ENCODE results near the gene LRRC72.

Gene LRRC72

DNA sequence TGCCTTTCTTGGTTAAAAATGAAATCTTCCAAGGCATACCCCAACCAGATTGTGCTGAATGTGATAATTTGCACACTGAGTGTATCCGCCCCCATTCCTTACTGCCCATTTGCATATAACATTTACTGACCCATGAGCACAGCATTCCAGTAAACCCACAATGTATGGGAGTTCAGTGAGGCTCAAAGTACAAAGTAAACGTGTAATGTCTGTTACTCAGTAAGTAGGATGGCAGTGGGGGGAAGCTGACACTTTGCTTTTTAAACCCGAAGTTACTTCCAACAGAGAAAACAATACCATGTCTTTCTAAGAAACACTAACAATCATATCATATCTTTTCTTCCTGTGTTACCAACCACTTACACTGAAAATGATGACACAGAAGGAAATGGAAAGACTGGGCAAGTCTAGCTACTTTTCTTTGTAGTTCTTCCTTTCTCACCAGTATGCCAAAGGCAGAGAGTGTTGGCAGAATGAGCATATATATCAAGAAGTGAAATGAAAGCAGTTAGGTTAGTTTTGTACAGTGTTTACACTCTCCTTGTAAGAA lies 34.0 kb upstream of the LRRC72 start:
- no peaks in the 10 kb centered on the region for H3K36me3 ChIP-seq
- H3K4me3 ChIP-seq (ENCODE audit: low read depth, low read length): no peak overlapping the region
- no peak for DNase-seq
- H3K27me3 ChIP-seq: no peaks in the 10 kb centered on the region
- no peaks in the 10 kb centered on the region for H3K9me3 ChIP-seq
- TF ChIP-seq, protein P1, sequence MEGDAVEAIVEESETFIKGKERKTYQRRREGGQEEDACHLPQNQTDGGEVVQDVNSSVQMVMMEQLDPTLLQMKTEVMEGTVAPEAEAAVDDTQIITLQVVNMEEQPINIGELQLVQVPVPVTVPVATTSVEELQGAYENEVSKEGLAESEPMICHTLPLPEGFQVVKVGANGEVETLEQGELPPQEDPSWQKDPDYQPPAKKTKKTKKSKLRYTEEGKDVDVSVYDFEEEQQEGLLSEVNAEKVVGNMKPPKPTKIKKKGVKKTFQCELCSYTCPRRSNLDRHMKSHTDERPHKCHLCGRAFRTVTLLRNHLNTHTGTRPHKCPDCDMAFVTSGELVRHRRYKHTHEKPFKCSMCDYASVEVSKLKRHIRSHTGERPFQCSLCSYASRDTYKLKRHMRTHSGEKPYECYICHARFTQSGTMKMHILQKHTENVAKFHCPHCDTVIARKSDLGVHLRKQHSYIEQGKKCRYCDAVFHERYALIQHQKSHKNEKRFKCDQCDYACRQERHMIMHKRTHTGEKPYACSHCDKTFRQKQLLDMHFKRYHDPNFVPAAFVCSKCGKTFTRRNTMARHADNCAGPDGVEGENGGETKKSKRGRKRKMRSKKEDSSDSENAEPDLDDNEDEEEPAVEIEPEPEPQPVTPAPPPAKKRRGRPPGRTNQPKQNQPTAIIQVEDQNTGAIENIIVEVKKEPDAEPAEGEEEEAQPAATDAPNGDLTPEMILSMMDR (IDR thresholded peaks at IDR 0.05; ENCODE audit: low read depth, low read length): no peak
- H3K4me1 ChIP-seq: no peaks in the 10 kb centered on the region

DNA sequence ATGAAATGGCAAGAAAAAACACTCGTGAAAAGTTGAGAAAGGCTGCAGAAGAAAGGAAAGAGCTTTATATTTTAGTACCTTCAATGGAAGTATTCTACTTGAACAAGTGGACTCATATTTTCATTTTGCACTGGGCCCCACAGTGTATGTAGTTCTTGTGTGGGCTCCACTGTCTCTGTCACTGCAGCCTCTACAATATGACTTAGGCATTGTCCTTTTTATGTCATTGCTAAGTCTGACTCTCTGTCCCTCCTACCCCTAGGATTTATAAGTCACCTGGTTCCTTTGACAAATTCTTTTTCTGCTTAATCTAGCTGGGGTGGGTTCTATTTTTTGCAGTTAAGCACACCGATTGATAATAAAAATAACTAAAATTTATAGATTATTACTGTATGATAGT lies 33.4 kb upstream of the LRRC72 start:
- TF ChIP-seq, protein P1 (IDR thresholded peaks at IDR 0.05; ENCODE audit: low read depth, low read length): no peak
- Histone ChIP-seq H3K36me3 (no peaks in the 10 kb centered on the region), H3K4me1 (no peaks in the 10 kb centered on the region), H3K27me3 (no peaks in the 10 kb centered on the region), H3K4me3 (ENCODE audit: low read depth, low read length) (no peak overlapping the region), H3K9me3 (no peaks in the 10 kb centered on the region)
- no peak for DNase-seq

DNA sequence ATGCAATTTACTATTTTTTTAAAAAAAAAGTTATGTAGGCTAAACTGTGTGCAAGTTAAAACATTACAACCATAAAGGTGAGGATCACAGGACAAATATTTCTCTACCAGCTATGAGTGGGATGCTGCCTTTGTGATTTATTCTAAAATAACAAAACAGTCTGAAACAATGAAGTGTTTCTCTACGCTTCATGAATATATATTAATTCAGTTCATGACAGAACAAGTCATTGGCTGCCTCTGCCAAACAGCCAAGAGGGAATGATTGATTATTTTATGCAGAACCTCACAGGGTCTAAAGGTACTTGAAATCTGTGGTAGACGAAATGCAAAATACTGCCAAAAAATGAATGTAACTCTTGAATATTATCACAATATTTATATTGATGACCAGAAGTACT lies 32.1 kb upstream of the LRRC72 start:
- no peaks in the 10 kb centered on the region for H3K27me3 ChIP-seq
- no peaks in the 10 kb centered on the region for H3K4me1 ChIP-seq
- TF ChIP-seq, protein P1 (IDR thresholded peaks at IDR 0.05; ENCODE audit: low read depth, low read length): no peak
- H3K36me3 ChIP-seq: no peaks in the 10 kb centered on the region
- no peak overlapping the region for H3K4me3 ChIP-seq (ENCODE audit: low read depth, low read length)
- DNase-seq: no peak
- H3K9me3 ChIP-seq: no peaks in the 10 kb centered on the region

DNA sequence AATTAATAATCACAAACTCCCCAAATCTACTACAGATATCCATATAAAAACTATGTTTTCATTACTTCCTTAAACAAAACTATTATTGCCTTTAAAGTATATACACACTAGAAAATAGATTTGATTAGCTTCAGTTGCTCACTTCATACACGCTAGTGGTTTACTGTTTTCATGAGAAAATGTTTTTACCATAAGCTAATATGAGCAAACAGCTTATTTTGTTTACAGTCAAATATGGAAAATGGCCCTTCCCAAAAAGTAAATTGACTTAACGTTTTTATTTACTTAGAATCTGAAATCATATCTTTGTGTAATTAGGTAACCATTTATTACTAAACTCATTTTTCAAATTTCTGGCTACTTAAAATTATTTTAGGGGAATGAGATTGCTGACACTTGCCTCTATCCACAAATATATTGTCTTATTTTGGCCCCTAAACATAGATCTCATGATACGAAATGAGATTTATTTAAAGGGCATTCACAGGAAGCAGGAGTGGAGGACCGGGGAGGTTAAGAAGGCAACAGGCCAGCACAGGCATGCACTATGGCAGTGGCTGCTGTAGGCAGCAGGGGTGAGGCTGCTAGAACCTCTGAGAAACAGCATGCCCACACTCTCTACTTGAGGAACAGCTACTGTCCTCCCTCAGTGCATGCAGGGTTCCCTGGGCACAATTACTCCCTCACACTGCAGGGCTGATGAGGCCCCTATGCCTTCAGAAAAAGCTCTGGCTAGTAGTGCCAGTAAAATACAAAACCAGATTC lies 31.5 kb upstream of the LRRC72 start:
- no peak for DNase-seq
- H3K4me1 ChIP-seq: no peaks in the 10 kb centered on the region
- no peaks in the 10 kb centered on the region for H3K27me3 ChIP-seq
- H3K9me3 ChIP-seq: no peaks in the 10 kb centered on the region
- no peak overlapping the region for H3K4me3 ChIP-seq (ENCODE audit: low read depth, low read length)
- no peaks in the 10 kb centered on the region for H3K36me3 ChIP-seq
- TF ChIP-seq, protein P1 (IDR thresholded peaks at IDR 0.05; ENCODE audit: low read depth, low read length): no peak

DNA sequence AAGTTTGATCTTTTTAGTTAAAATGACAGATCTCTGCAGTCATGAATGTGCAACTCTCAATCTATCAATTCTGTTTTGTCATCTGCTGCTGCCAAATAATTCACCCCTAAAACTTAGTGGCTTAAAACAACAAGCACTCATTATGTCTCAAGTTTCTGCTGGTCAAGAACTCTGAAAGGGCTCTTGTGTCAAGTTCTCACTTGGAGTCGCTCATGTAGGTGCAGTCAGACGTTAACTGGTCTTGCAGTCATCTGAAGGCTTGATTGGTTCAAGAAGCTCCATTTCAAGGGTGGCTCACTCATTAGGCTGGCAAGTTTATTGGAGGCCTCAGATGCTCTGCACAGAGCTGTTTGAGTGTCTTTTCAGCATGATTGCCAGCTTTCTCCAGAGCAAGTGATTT lies 28.5 kb upstream of the LRRC72 start:
- H3K4me3 ChIP-seq (ENCODE audit: low read depth, low read length): no peak overlapping the region
- TF ChIP-seq, protein P1 (IDR thresholded peaks at IDR 0.05; ENCODE audit: low read depth, low read length): no peak
- H3K4me1 ChIP-seq: no peaks in the 10 kb centered on the region
- H3K27me3 ChIP-seq: no peaks in the 10 kb centered on the region
- DNase-seq: no peak
- H3K9me3 ChIP-seq: no peaks in the 10 kb centered on the region
- H3K36me3 ChIP-seq: no peaks in the 10 kb centered on the region

DNA sequence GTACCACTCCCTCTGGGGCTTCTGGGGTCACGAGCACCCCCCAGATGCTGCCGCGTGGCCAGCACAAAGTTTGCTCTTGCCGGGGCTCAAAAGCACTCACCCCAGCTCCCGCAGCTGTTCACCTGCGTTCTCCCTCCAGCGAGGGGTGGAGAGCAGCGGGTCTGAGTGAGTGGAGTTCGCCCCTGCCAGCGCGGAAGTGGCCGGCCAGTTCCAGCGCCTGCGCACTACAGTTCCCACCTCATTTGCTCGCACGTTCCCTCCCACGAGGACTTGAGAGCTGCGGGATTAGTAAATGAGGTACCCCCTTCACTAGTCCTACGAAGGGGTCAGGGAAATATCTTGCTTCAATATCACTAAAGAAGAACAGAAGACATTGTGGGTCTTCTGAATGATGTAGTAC lies 24.3 kb upstream of the LRRC72 start:
- no peak for DNase-seq
- Histone ChIP-seq H3K9me3 (no peaks in the 10 kb centered on the region), H3K4me1 (no peaks in the 10 kb centered on the region; the same call in 1 of the 2 replicates), H3K4me3 (ENCODE audit: low read depth, low read length) (no peak overlapping the region), H3K36me3 (no peaks in the 10 kb centered on the region), H3K27me3 (no peaks in the 10 kb centered on the region)
- TF ChIP-seq, protein P1 (IDR thresholded peaks at IDR 0.05; ENCODE audit: low read depth, low read length): no peak
